Ovary (tissue), 9 donors: ENCODE results near the gene SLC35B4. TPM values are rescaled to one million over a fixed set of nuclear protein-coding genes. Genes with fewer than 3 reads are reported as not detected.

Source experiments
- DNase-seq, 5 donors: peaks; one replicate each; pipeline ENCODE4 v3.0.0-alpha.2; 2019 to 2020
- H3K27ac ChIP-seq, 2 donors: fragments of 200-600 bp; one replicate each; pipeline versions ENCODE4 v1.5.1 to v1.8.0; 2019 to 2022
- H3K27me3 ChIP-seq: fragments of 200-600 bp; one replicate; pipeline ENCODE4 v1.8.0; 2022
- H3K36me3 ChIP-seq: fragments of 200-600 bp; sonication (generic); one replicate; pipeline ENCODE4 v1.5.1; 2019
- H3K4me1 ChIP-seq: one replicate; pipeline ENCODE4 v1.8.1; 2013; ENCODE audit warnings: mild to moderate bottlenecking, moderate library complexity; ENCODE audit not compliant: insufficient read depth
- H3K4me3 ChIP-seq: fragments of 200-600 bp; sonication (generic); one replicate; pipeline ENCODE4 v1.5.1; 2017
- H3K9me3 ChIP-seq, 2 donors: fragments of 200-600 bp in 1 of 2; sonication (generic) in 1 of 2; one replicate each; pipeline versions ENCODE4 v1.5.1 to v1.8.1; 2013 to 2019; ENCODE audit warnings: mild to moderate bottlenecking in 1 of 2, moderate library complexity in 1 of 2
- CTCF ChIP-seq, 3 donors: fragments of 450-650 bp in 2 of 3; fragments of 200-600 bp in 1 of 3; IDR thresholded peaks; one replicate each; pipeline versions ENCODE4 v1.5.1 to v1.8.0; 2016 to 2022; ENCODE audit warnings: antibody characterized with exemption in 3 of 3, mild to moderate bottlenecking in 1 of 3
- EP300 ChIP-seq: sonication (generic); formaldehyde crosslinking; IDR thresholded peaks from one replicate; pipeline ENCODE4 v1.6.1; 2017; ENCODE audit warnings: antibody characterized with exemption
- POLR2A ChIP-seq: fragments of 450-650 bp; IDR thresholded peaks from one replicate; pipeline ENCODE4 v1.6.1; 2017; ENCODE audit warnings: antibody characterized with exemption, mild to moderate bottlenecking, moderate library complexity
- WGBS, 3 donors: extraction: QIAGEN DNeasy Blood & Tissue Kit in 1 of 3; methylation state at CpG; one replicate each; pipeline versions ENCODE4 v1.1.5 to v1.1.7; 2013 to 2017; 5-methylcytosine and 5-hydroxymethylcytosine counted together
- intact Hi-C, 4 donors: fragments of 100-400 bp; cut with DNase I; formaldehyde crosslinking; loops; one replicate each; pipeline versions ENCODE4 v1.11.0 to v1.15.1; 2022 to 2023
- polyA plus RNA-seq, 2 donors: library from polyadenylated mRNA; stranded (reverse); fragments of 200-250 nt in 1 of 2; fragments of 350-450 nt in 1 of 2; fragmentation: Illumina TruSeq in 1 of 2; extraction: RNeasy Lipid Tissue Mini Kit (QIAGEN cat#74804) in 1 of 2; gene quantifications; one replicate each; pipeline ENCODE4 v1.2.3, GENCODE V29; 2013 to 2014
- total RNA-seq, 7 donors: library from RNA; depleted of rRNA in 2 of 7; stranded (reverse); fragments of >200 nt in 2 of 7; fragmentation: NEBNext Ultra II Directional in 3 of 7; extraction: Animal tissue kit (Norgen Biotek cat#: 25700) in 3 of 7; gene quantifications; one replicate each; pipeline versions ENCODE4 v1.1.0 to v1.2.4, GENCODE V29; 2016 to 2023
- donor health status: DM: no; HTN: no; CAD: no; lungs with moderate emphysema.
- donor health status: DM: no; HTN: no; CAD: no.
- donor health status: Bipolar disorder and iron deficiency.
- donor health status: DM: yes; HTN: yes; CAD: no.
- donor health status: DM: no; HTN: no; CAD: no.
- donor health status: DM: yes; HTN: yes; CAD: no.

Gene SLC35B4
- total and polyA plus RNA-seq, 9 donors, result 3.9 to 25.7 (median 15.7) TPM

GRCh38 chr7:134337980-134338379 lies 21.2 kb upstream of the SLC35B4 start:
- no peak for TF ChIP-seq CTCF (IDR thresholded peaks at IDR 0.05)
- TF ChIP-seq EP300, result no peak
- no peak for TF ChIP-seq POLR2A
- no peaks in the 10 kb centered on the region for H3K36me3 ChIP-seq
- no peaks in the 10 kb centered on the region for H3K4me1 ChIP-seq
- WGBS, 3 donors, result 100% methylated on average over 1 of the region's 1 CpG
- no peak for DNase-seq
- H3K27ac ChIP-seq, result no peak overlapping the region
- intact Hi-C loops, result no loop called here
- H3K9me3 ChIP-seq, result no peaks in the 10 kb centered on the region
- no peak overlapping the region for H3K4me3 ChIP-seq
- H3K27me3 ChIP-seq, result no peaks in the 10 kb centered on the region

- no peak overlapping the region for H3K27ac ChIP-seq
- intact Hi-C loops, result no loop called here
- H3K27me3 ChIP-seq, result no peaks in the 10 kb centered on the region
- no peaks in the 10 kb centered on the region for H3K4me1 ChIP-seq
- no peak for DNase-seq
- TF ChIP-seq CTCF (IDR thresholded peaks at IDR 0.05) (no peak), POLR2A (no peak), EP300 (no peak)
- H3K4me3 ChIP-seq, result no peak overlapping the region
- H3K9me3 ChIP-seq, result no peaks in the 10 kb centered on the region
- 79 to 81% (median 80%) methylated on average over 4 of the region's 4 CpGs for WGBS, 3 donors
- no peaks in the 10 kb centered on the region for H3K36me3 ChIP-seq
These were observed 17.7 kb upstream of the SLC35B4 start for GRCh38 chr7:134334408-134334807.

GRCh38 chr7:134333943-134334342 lies 17.2 kb upstream of the SLC35B4 start:
- Histone ChIP-seq H3K9me3 (no peaks in the 10 kb centered on the region), H3K27ac (no peak overlapping the region), H3K4me1 (peaks cover 1% of the 10 kb centered on the region), H3K27me3 (no peaks in the 10 kb centered on the region), H3K36me3 (no peaks in the 10 kb centered on the region), H3K4me3 (no peak overlapping the region)
- intact Hi-C loops, result no loop called here
- no peak for TF ChIP-seq POLR2A
- TF ChIP-seq CTCF (IDR thresholded peaks at IDR 0.05), result no peak
- TF ChIP-seq EP300, result no peak
- DNase-seq, result no peak
- 66 to 77% (median 73%) methylated on average over 13 of the region's 13 CpGs for WGBS, 3 donors

- H3K27ac ChIP-seq, result no peak overlapping the region
- no peak overlapping the region for H3K4me3 ChIP-seq
- intact Hi-C loops, result no loop called here
- H3K36me3 ChIP-seq, result no peaks in the 10 kb centered on the region
- DNase-seq, result no peak
- TF ChIP-seq POLR2A, result no peak
- no peak for TF ChIP-seq EP300
- TF ChIP-seq CTCF (IDR thresholded peaks at IDR 0.05), result no peak
- WGBS, 3 donors, result 84 to 90% (median 84%) methylated on average over 1 of the region's 1 CpG
- H3K27me3 ChIP-seq, result no peaks in the 10 kb centered on the region
- no peaks in the 10 kb centered on the region for H3K9me3 ChIP-seq
- peaks cover 1% of the 10 kb centered on the region for H3K4me1 ChIP-seq
These were observed 16.2 kb upstream of the SLC35B4 start for GRCh38 chr7:134332892-134333291.

GRCh38 chr7:134331393-134331792 lies 14.7 kb upstream of the SLC35B4 start:
- Histone ChIP-seq H3K4me1 (peaks cover 1% of the 10 kb centered on the region), H3K27me3 (no peaks in the 10 kb centered on the region), H3K4me3 (no peak overlapping the region), H3K27ac (no peak overlapping the region), H3K36me3 (no peaks in the 10 kb centered on the region), H3K9me3 (no peaks in the 10 kb centered on the region)
- 93 to 96% (median 94%) methylated on average over 7 of the region's 7 CpGs for WGBS, 3 donors
- no peak for DNase-seq
- TF ChIP-seq POLR2A, result no peak
- TF ChIP-seq EP300, result no peak
- no peak for TF ChIP-seq CTCF (IDR thresholded peaks at IDR 0.05)
- intact Hi-C loops, result no loop called here
